Endothelial cell (in vitro differentiated cells): ENCODE data around the gene CNOT6L. TPM values are rescaled to one million over a fixed set of nuclear protein-coding genes. Genes with fewer than 3 reads are reported as not detected.
A peak's percentile ranks its signal among the peaks of the same experiment; 100 is the strongest.

Source experiments
- DNase-seq: peaks from one replicate; pipeline ENCODE4 v3.0.0; 2021; ENCODE audit warnings: low spot score
- H3K27ac Mint-ChIP-seq: one replicate; pipeline ENCODE4 v1.8.0; 2021; ENCODE audit warnings: mixed read lengths, inconsistent platforms; ENCODE audit not compliant: unreplicated experiment
- H3K27me3 Mint-ChIP-seq: one replicate; pipeline ENCODE4 v1.8.0; 2021; ENCODE audit warnings: mild to moderate bottlenecking, moderate library complexity, mixed read lengths, inconsistent platforms; ENCODE audit not compliant: unreplicated experiment
- H3K36me3 Mint-ChIP-seq: one replicate; pipeline ENCODE4 v1.8.0; 2021; ENCODE audit warnings: mild to moderate bottlenecking, low read depth, mixed read lengths, inconsistent platforms; ENCODE audit not compliant: unreplicated experiment
- H3K4me1 Mint-ChIP-seq: one replicate; pipeline ENCODE4 v1.8.0; 2021; ENCODE audit warnings: mild to moderate bottlenecking, mixed read lengths, inconsistent platforms; ENCODE audit not compliant: unreplicated experiment
- H3K4me3 Mint-ChIP-seq: one replicate; pipeline ENCODE4 v1.8.0; 2021; ENCODE audit warnings: mild to moderate bottlenecking, mixed read lengths, inconsistent platforms; ENCODE audit not compliant: unreplicated experiment
- H3K9me3 Mint-ChIP-seq: one replicate; pipeline ENCODE4 v1.8.0; 2021; ENCODE audit warnings: mixed read lengths, inconsistent platforms; ENCODE audit not compliant: unreplicated experiment
- CTCF ChIP-seq: fragments of 200-600 bp; sonication (generic); IDR thresholded peaks from one replicate; pipeline ENCODE4 v1.5.0; 2021; ENCODE audit warnings: antibody characterized with exemption; ENCODE audit not compliant: unreplicated experiment
- total RNA-seq: library from RNA; stranded (reverse); fragmentation: NEBNext Ultra II Directional; extraction: Animal tissue kit (Norgen Biotek cat#: 25700); gene quantifications from one replicate; pipeline ENCODE4 v1.2.1, GENCODE V29; 2021; ENCODE audit not compliant: unreplicated experiment

CNOT6L gene
- total RNA-seq, 1 donor from 2014 or later: 35.3 TPM

GRCh38 chr4:77817304-77818072 lies 1.7 kb downstream of the CNOT6L start:
- Mint-ChIP-seq H3K27ac (peak overlapping the region; percentile 82), H3K36me3 (peaks cover 5% of the 10 kb centered on the region), H3K9me3 (no peaks in the 10 kb centered on the region), H3K27me3 (peaks cover 5% of the 10 kb centered on the region), H3K4me3 (peak overlapping the region; percentile 91), H3K4me1 (peaks cover 26% of the 10 kb centered on the region)
- no peak for TF ChIP-seq CTCF
- no peak for DNase-seq

GRCh38 chr4:77816546-77816945 lies 2.6 kb downstream of the CNOT6L start:
- peaks cover 5% of the 10 kb centered on the region for H3K36me3 Mint-ChIP-seq
- no peaks in the 10 kb centered on the region for H3K9me3 Mint-ChIP-seq
- peaks cover 21% of the 10 kb centered on the region for H3K4me1 Mint-ChIP-seq
- no peak for TF ChIP-seq CTCF
- no peak overlapping the region for H3K27ac Mint-ChIP-seq
- H3K4me3 Mint-ChIP-seq: no peak overlapping the region
- no peak for DNase-seq
- peaks cover 5% of the 10 kb centered on the region for H3K27me3 Mint-ChIP-seq

GRCh38 chr4:77815636-77816035 lies 3.5 kb downstream of the CNOT6L start:
- Mint-ChIP-seq H3K36me3 (peaks cover 2% of the 10 kb centered on the region), H3K4me3 (no peak overlapping the region), H3K27me3 (peaks cover 5% of the 10 kb centered on the region), H3K27ac (no peak overlapping the region), H3K9me3 (no peaks in the 10 kb centered on the region), H3K4me1 (peaks cover 13% of the 10 kb centered on the region)
- DNase-seq: no peak
- no peak for TF ChIP-seq CTCF

- Mint-ChIP-seq H3K4me3 (no peak overlapping the region), H3K27me3 (no peaks in the 10 kb centered on the region), H3K4me1 (peaks cover 6% of the 10 kb centered on the region), H3K36me3 (no peaks in the 10 kb centered on the region), H3K27ac (no peak overlapping the region), H3K9me3 (no peaks in the 10 kb centered on the region)
- TF ChIP-seq CTCF: no peak
- no peak for DNase-seq
Observed at GRCh38 chr4:77805840-77806239, 13.3 kb downstream of the CNOT6L start.

- no peak for DNase-seq
- Mint-ChIP-seq H3K9me3 (no peaks in the 10 kb centered on the region), H3K27me3 (no peaks in the 10 kb centered on the region), H3K4me1 (peaks cover 9% of the 10 kb centered on the region), H3K36me3 (no peaks in the 10 kb centered on the region), H3K27ac (no peak overlapping the region), H3K4me3 (no peak overlapping the region)
- no peak for TF ChIP-seq CTCF
Observed at GRCh38 chr4:77804471-77804870, 14.7 kb downstream of the CNOT6L start.
